ENCODE data around the gene OR2J2. TPM values are rescaled to one million over a fixed set of nuclear protein-coding genes. Genes with fewer than 3 reads are reported as not detected.

The OR2J2 gene
- total RNA-seq, 1 donor from 2014 or later: not detected

Other genes with a start within 250 kb of the OR2J2 start
- gene TRIM27, start 246.9 kb upstream of the OR2J2 start, total RNA-seq: 57.5 TPM
- 1.5 TPM for gene ZNF311, start 165.6 kb upstream of the OR2J2 start, total RNA-seq
- gene OR2W1, start 125.7 kb upstream of the OR2J2 start, total RNA-seq: not detected
- gene OR2B3, start 83.6 kb upstream of the OR2J2 start, total RNA-seq: not detected
- not detected for gene OR2J1, start 71.4 kb upstream of the OR2J2 start, total RNA-seq
- not detected for gene OR2J3, start 62.8 kb upstream of the OR2J2 start, total RNA-seq
- gene OR14J1, start 130.8 kb downstream of the OR2J2 start, total RNA-seq: not detected
- gene OR5V1, start 198.0 kb downstream of the OR2J2 start, total RNA-seq: not detected
- gene OR12D3, start 204.4 kb downstream of the OR2J2 start, total RNA-seq: not detected
- gene OR12D2, start 224.7 kb downstream of the OR2J2 start, total RNA-seq: not detected
- gene OR12D1, start 244.0 kb downstream of the OR2J2 start, total RNA-seq: not detected